ENCODE measurements around the gene FGF2. TPM values are rescaled to one million over a fixed set of nuclear protein-coding genes. Genes with fewer than 3 reads are reported as not detected.

FGF2 gene
- total and polyA plus RNA-seq, 4 donors = 0.52 to 1.4 (median 0.98) TPM

DNA sequence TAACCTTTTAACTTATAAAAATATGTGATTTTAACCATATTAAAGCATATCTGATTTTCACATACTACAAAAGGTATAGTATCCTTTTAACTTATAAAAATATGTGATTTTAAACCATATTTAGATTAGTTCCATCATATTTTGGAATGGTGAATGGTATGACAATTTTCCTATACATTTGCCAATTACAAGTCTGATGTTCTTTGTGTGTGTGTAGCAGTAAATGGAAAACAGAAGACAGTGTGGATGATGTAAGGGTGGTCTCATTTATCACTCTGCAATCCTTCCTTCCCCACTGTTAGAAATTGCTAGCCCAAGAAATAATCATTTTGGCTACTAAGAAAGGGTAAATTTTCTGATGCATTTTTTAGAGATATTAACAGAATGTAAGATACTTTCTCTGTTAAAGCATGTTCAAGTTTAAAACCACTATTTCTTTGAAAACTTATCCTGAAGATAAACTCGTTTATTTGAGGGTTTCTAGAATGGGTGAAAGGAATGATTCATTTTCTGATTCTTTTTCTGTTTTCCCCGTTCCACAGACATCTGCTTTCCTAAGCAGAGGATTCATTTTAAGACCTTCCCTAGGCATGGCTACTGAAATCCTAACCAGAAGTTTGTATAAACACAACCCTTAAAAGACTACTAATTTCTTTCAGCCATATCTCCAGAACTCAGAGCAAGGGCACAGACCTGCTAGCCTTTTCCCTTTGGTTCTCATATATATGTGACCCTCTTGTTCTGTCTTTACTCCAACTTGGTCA, 74.8 kb downstream of the FGF2 start (continued):
- TF ChIP-seq RAD21 (IDR thresholded peaks at IDR 0.05) = no peak
- TF ChIP-seq JUND (IDR thresholded peaks at IDR 0.05) = no peak
- no peak for TF ChIP-seq YY1 (IDR thresholded peaks at IDR 0.05)
- no peak for TF ChIP-seq HNF4A (conservative IDR thresholded peaks at IDR 0.05)
- TF ChIP-seq, protein P1, sequence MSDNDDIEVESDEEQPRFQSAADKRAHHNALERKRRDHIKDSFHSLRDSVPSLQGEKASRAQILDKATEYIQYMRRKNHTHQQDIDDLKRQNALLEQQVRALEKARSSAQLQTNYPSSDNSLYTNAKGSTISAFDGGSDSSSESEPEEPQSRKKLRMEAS (IDR thresholded peaks at IDR 0.05) = no peak
- no peak for TF ChIP-seq SP1 (IDR thresholded peaks at IDR 0.05)
- no peak for TF ChIP-seq RXRA (IDR thresholded peaks at IDR 0.05)
- no peak for TF ChIP-seq CTCF (IDR thresholded peaks at IDR 0.05; ENCODE audit: low read depth, low read length, missing input control)

- H3K36me3 ChIP-seq (ENCODE audit: control insufficient read depth in 4 of 4, insufficient read depth in 3 of 4, low read depth in 1 of 4, low read length in 3 of 4) = peaks cover 0 to 4% (median 2%) of the 10 kb centered on the region in 4 donors
- no peak for DNase-seq (ENCODE audit: low spot score)
- TF ChIP-seq, protein P1 (IDR thresholded peaks at IDR 0.05) = no peak
- no peak for TF ChIP-seq RAD21 (IDR thresholded peaks at IDR 0.05)
- TF ChIP-seq HNF4G (IDR thresholded peaks at IDR 0.05) = no peak
- H3K4me3 ChIP-seq (ENCODE audit: low read depth in 1 of 3, low read length in 3 of 3) = no peak overlapping the region
- no peak overlapping the region for H3K9ac ChIP-seq (ENCODE audit: low read depth in 1 of 2, low read length in 2 of 2)
- no peaks in the 10 kb centered on the region for H3K27me3 ChIP-seq (ENCODE audit: control insufficient read depth in 4 of 4, insufficient read depth in 4 of 4, low read length in 3 of 4)
- no peak overlapping the region for H3K27ac ChIP-seq (ENCODE audit: low read depth in 1 of 2, low read length in 2 of 2)
- no peaks in the 10 kb centered on the region for H3K4me1 ChIP-seq (ENCODE audit: control insufficient read depth in 4 of 4, insufficient read depth in 4 of 4, low read length in 3 of 4)
- H3K9me3 ChIP-seq (ENCODE audit: control insufficient read depth in 4 of 4, low read length in 3 of 4) = no peaks in the 10 kb centered on the region
Observed at GRCh38 chr4:122903766-122904288, 77.2 kb downstream of the FGF2 start.

GRCh38 chr4:122906859-122907305, 80.3 kb downstream of the FGF2 start:
- H3K36me3 ChIP-seq (ENCODE audit: control insufficient read depth in 4 of 4, insufficient read depth in 3 of 4, low read depth in 1 of 4, low read length in 3 of 4) = peaks cover 0 to 4% (median 2%) of the 10 kb centered on the region in 4 donors
- no peak overlapping the region for H3K9ac ChIP-seq (ENCODE audit: low read depth in 1 of 2, low read length in 2 of 2)
- no peaks in the 10 kb centered on the region for H3K27me3 ChIP-seq (ENCODE audit: control insufficient read depth in 4 of 4, insufficient read depth in 4 of 4, low read length in 3 of 4)
- H3K27ac ChIP-seq (ENCODE audit: low read depth in 1 of 2, low read length in 2 of 2) = no peak overlapping the region
- 90% methylated on average over 7 of the region's 7 CpGs for WGBS
- no peak overlapping the region for H3K4me3 ChIP-seq (ENCODE audit: low read depth in 1 of 3, low read length in 3 of 3)
- DNase-seq (ENCODE audit: low spot score) = no peak
- peaks cover 0 to 13% (median 4%) of the 10 kb centered on the region in 4 donors for H3K4me1 ChIP-seq (ENCODE audit: control insufficient read depth in 4 of 4, insufficient read depth in 4 of 4, low read length in 3 of 4)
- H3K9me3 ChIP-seq (ENCODE audit: control insufficient read depth in 4 of 4, low read length in 3 of 4) = no peaks in the 10 kb centered on the region
- TF ChIP-seq, protein P1 (IDR thresholded peaks at IDR 0.05) = no peak
- TF ChIP-seq EGR1 (IDR thresholded peaks at IDR 0.05; ENCODE audit: low read depth in 2 of 2) = no peak
- TF ChIP-seq HNF4A (conservative IDR thresholded peaks at IDR 0.05) = no peak
- TF ChIP-seq RXRA (IDR thresholded peaks at IDR 0.05) = no peak
- no peak for TF ChIP-seq CTCF (IDR thresholded peaks at IDR 0.05; ENCODE audit: low read depth, low read length, missing input control)
- TF ChIP-seq GABPA (IDR thresholded peaks at IDR 0.05 in 1 of 2, conservative IDR thresholded peaks at IDR 0.05 in 1 of 2) = no peak
- TF ChIP-seq SP1 (IDR thresholded peaks at IDR 0.05) = no peak
- TF ChIP-seq FOXA2 (IDR thresholded peaks at IDR 0.05) = no peak
- TF ChIP-seq, protein P2, sequence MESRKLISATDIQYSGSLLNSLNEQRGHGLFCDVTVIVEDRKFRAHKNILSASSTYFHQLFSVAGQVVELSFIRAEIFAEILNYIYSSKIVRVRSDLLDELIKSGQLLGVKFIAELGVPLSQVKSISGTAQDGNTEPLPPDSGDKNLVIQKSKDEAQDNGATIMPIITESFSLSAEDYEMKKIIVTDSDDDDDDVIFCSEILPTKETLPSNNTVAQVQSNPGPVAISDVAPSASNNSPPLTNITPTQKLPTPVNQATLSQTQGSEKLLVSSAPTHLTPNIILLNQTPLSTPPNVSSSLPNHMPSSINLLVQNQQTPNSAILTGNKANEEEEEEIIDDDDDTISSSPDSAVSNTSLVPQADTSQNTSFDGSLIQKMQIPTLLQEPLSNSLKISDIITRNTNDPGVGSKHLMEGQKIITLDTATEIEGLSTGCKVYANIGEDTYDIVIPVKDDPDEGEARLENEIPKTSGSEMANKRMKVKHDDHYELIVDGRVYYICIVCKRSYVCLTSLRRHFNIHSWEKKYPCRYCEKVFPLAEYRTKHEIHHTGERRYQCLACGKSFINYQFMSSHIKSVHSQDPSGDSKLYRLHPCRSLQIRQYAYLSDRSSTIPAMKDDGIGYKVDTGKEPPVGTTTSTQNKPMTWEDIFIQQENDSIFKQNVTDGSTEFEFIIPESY (IDR thresholded peaks at IDR 0.05) = no peak
- TF ChIP-seq REST (IDR thresholded peaks at IDR 0.05) = no peak
- TF ChIP-seq, protein P3, sequence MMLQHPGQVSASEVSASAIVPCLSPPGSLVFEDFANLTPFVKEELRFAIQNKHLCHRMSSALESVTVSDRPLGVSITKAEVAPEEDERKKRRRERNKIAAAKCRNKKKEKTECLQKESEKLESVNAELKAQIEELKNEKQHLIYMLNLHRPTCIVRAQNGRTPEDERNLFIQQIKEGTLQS (IDR thresholded peaks at IDR 0.05) = no peak
- no peak for TF ChIP-seq TAF1 (conservative IDR thresholded peaks at IDR 0.05)
- no peak for TF ChIP-seq RAD21 (IDR thresholded peaks at IDR 0.05)
- TF ChIP-seq HNF4G (IDR thresholded peaks at IDR 0.05) = no peak
- TF ChIP-seq FOXA1 (IDR thresholded peaks at IDR 0.05) = no peak
- TF ChIP-seq NR2F2 (IDR thresholded peaks at IDR 0.05) = no peak

Data from liver (tissue), 9 donors.